Naive B cell (primary cell): ENCODE measurements around the gene SKIL. TPM values are rescaled to one million over a fixed set of nuclear protein-coding genes. Genes with fewer than 3 reads are reported as not detected.

Experiments used
- ATAC-seq, 2 donors: fragments of 150-1000 bp; cut with Tn5 transposase; 2 replicates each; pipeline ENCODE4 v1.10.0; 2021; ENCODE audit warnings: low read depth in 2 of 2, mild to moderate bottlenecking in 2 of 2, moderate library complexity in 2 of 2
- DNase-seq: peaks from one replicate; pipeline ENCODE4 v3.0.0; 2022
- H3K27ac Mint-ChIP-seq, 6 donors: one replicate each; pipeline ENCODE4 v1.8.0; 2020 to 2022; ENCODE audit warnings: mild to moderate bottlenecking in 6 of 6, mixed read lengths in 6 of 6, moderate library complexity in 5 of 6, inconsistent platforms in 2 of 6
- H3K27me3 Mint-ChIP-seq, 3 donors: one replicate each; pipeline ENCODE4 v1.8.0; 2021 to 2022; ENCODE audit warnings: mixed read lengths in 3 of 3, mild to moderate bottlenecking in 1 of 3
- H3K36me3 Mint-ChIP-seq, 2 donors: one replicate each; pipeline ENCODE4 v1.8.0; 2020 to 2022; ENCODE audit warnings: mixed read lengths in 2 of 2, inconsistent platforms in 1 of 2, mild to moderate bottlenecking in 1 of 2
- H3K4me1 Mint-ChIP-seq, 3 donors: one replicate each; pipeline ENCODE4 v1.8.0; 2020 to 2022; ENCODE audit warnings: mixed read lengths in 3 of 3, inconsistent platforms in 1 of 3, mild to moderate bottlenecking in 1 of 3, moderate library complexity in 1 of 3
- H3K4me3 Mint-ChIP-seq, 8 donors: one replicate each; pipeline ENCODE4 v1.8.0; 2020 to 2022; ENCODE audit warnings: mild to moderate bottlenecking in 8 of 8, mixed read lengths in 8 of 8, moderate library complexity in 8 of 8, inconsistent platforms in 2 of 8
- H3K9me3 Mint-ChIP-seq, 7 donors: one replicate each; pipeline ENCODE4 v1.8.0; 2020 to 2022; ENCODE audit warnings: mixed read lengths in 7 of 7, mild to moderate bottlenecking in 5 of 7, inconsistent platforms in 2 of 7, moderate library complexity in 1 of 7
- polyA plus RNA-seq, 6 donors: library from polyadenylated mRNA; unstranded; fragments of 300-500 nt; fragmentation: Illumina TruSeq; gene quantifications; one replicate each; pipeline ENCODE4 v1.2.3, GENCODE V29; 2021; ENCODE audit warnings: low read depth in 6 of 6

SKIL gene
- polyA plus RNA-seq, 6 donors from 2014 or later, result 12.3 to 28.5 (median 25.2) TPM

GRCh38 chr3:170421111-170421641 is 63.7 kb downstream of the SKIL start:
- Mint-ChIP-seq H3K27me3 (peaks cover 32 to 59% (median 37%) of the 10 kb centered on the region in 3 donors), H3K4me3 (peak overlapping the region in 1 of 8 donors; percentile 92)

GRCh38 chr3:170421758-170422157 is 64.2 kb downstream of the SKIL start:
- Mint-ChIP-seq H3K36me3 (no peaks in the 10 kb centered on the region), H3K4me1 (peaks cover 14 to 26% (median 19%) of the 10 kb centered on the region in 3 donors), H3K27me3 (peaks cover 28 to 55% (median 34%) of the 10 kb centered on the region in 3 donors), H3K4me3 (no peak overlapping the region), H3K9me3 (no peaks in the 10 kb centered on the region), H3K27ac (no peak overlapping the region)
- no peak for ATAC-seq
- no peak for DNase-seq

More at GRCh38 chr3:170421111-170421641, 63.7 kb downstream of the SKIL start:
- peak overlapping the region in 1 of 6 donors; percentile 39 for H3K27ac Mint-ChIP-seq
- peaks cover 0 to 1% of the 10 kb centered on the region in 2 donors for H3K36me3 Mint-ChIP-seq
- H3K9me3 Mint-ChIP-seq, result peaks cover 0 to 2% (median 0%) of the 10 kb centered on the region in 7 donors
- DNase-seq (no peak), ATAC-seq (no peak)
- H3K4me1 Mint-ChIP-seq, result peaks cover 14 to 26% (median 19%) of the 10 kb centered on the region in 3 donors

DNA sequence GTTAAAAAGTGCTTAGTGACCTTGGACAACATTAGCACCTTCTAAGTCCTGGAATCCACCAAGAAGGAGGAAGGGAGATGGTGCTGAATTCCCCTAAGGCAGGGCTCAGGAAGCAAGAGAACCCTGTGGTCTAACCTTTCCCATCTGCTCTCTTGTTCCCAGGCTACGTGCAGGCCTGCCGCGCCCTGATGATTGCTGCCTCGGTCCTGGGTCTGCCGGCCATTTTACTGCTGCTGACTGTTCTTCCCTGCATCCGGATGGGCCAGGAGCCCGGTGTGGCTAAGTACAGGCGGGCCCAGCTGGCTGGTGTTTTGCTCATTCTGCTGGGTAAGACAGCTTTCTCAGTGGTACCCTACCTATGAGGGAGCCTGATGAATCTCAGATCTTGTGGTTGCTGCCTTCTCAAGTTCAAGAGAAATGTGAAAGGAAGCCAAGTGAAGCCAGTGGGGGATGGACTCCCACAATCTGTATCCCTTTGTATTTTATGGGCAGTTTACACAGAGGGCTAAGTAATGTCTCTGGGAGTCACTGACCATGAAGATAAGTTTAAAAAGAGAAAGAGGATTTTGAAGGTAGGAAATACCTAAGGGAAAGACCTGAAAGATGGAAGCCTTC is 65.6 kb downstream of the SKIL start:
- peaks cover 16 to 42% (median 25%) of the 10 kb centered on the region in 3 donors for H3K27me3 Mint-ChIP-seq
- no peak for ATAC-seq
- peaks cover 13 to 22% (median 17%) of the 10 kb centered on the region in 3 donors for H3K4me1 Mint-ChIP-seq
- no peak for DNase-seq
- no peaks in the 10 kb centered on the region for H3K36me3 Mint-ChIP-seq
- no peak overlapping the region for H3K27ac Mint-ChIP-seq
- H3K9me3 Mint-ChIP-seq, result no peaks in the 10 kb centered on the region
- peak overlapping the region in 1 of 8 donors; percentile 32 for H3K4me3 Mint-ChIP-seq

- Mint-ChIP-seq H3K9me3 (no peaks in the 10 kb centered on the region), H3K36me3 (no peaks in the 10 kb centered on the region), H3K4me3 (no peak overlapping the region), H3K27me3 (peaks cover 10 to 27% (median 25%) of the 10 kb centered on the region in 3 donors), H3K27ac (peak overlapping the region in 1 of 6 donors; percentile 60), H3K4me1 (peaks cover 6 to 11% (median 9%) of the 10 kb centered on the region in 3 donors)
- DNase-seq (no peak), ATAC-seq (no peak)
These were observed 67.4 kb downstream of the SKIL start for GRCh38 chr3:170424879-170425278.

- H3K36me3 Mint-ChIP-seq, result no peaks in the 10 kb centered on the region
- no peak for DNase-seq
- no peaks in the 10 kb centered on the region for H3K9me3 Mint-ChIP-seq
- H3K27me3 Mint-ChIP-seq, result peaks cover 3 to 19% (median 19%) of the 10 kb centered on the region in 3 donors
- no peak for ATAC-seq
- peaks cover 1 to 5% (median 1%) of the 10 kb centered on the region in 3 donors for H3K4me1 Mint-ChIP-seq
- peak overlapping the region in 1 of 8 donors; percentile 42 for H3K4me3 Mint-ChIP-seq
- H3K27ac Mint-ChIP-seq, result no peak overlapping the region
These were observed 68.2 kb downstream of the SKIL start for GRCh38 chr3:170425491-170426239.

- no peaks in the 10 kb centered on the region for H3K36me3 Mint-ChIP-seq
- peaks cover 0 to 4% (median 0%) of the 10 kb centered on the region in 3 donors for H3K4me1 Mint-ChIP-seq
- H3K27me3 Mint-ChIP-seq, result peaks cover 0 to 18% (median 17%) of the 10 kb centered on the region in 3 donors
- no peak overlapping the region for H3K4me3 Mint-ChIP-seq
- no peak for DNase-seq
- no peak for ATAC-seq
- H3K27ac Mint-ChIP-seq, result no peak overlapping the region
- no peaks in the 10 kb centered on the region for H3K9me3 Mint-ChIP-seq
These were observed 68.8 kb downstream of the SKIL start for GRCh38 chr3:170426240-170426797.

- no peak for DNase-seq
- Mint-ChIP-seq H3K4me1 (no peaks in the 10 kb centered on the region), H3K27me3 (peaks cover 0 to 18% (median 10%) of the 10 kb centered on the region in 3 donors), H3K27ac (no peak overlapping the region), H3K9me3 (peaks cover 0 to 4% (median 0%) of the 10 kb centered on the region in 7 donors), H3K36me3 (no peaks in the 10 kb centered on the region), H3K4me3 (no peak overlapping the region)
- ATAC-seq, result no peak
These were observed 70.6 kb downstream of the SKIL start for GRCh38 chr3:170428095-170428494.

GRCh38 chr3:170429050-170429449 is 71.5 kb downstream of the SKIL start:
- Mint-ChIP-seq H3K36me3 (no peaks in the 10 kb centered on the region), H3K4me3 (no peak overlapping the region), H3K27me3 (peaks cover 0 to 17% (median 10%) of the 10 kb centered on the region in 3 donors), H3K9me3 (peaks cover 0 to 4% (median 0%) of the 10 kb centered on the region in 7 donors), H3K27ac (no peak overlapping the region), H3K4me1 (no peaks in the 10 kb centered on the region)
- ATAC-seq (no peak), DNase-seq (no peak)

- ATAC-seq (no peak), DNase-seq (no peak)
- H3K4me1 Mint-ChIP-seq, result no peaks in the 10 kb centered on the region
- peaks cover 0 to 4% (median 0%) of the 10 kb centered on the region in 7 donors for H3K9me3 Mint-ChIP-seq
- peaks cover 0 to 6% (median 3%) of the 10 kb centered on the region in 3 donors for H3K27me3 Mint-ChIP-seq
- H3K36me3 Mint-ChIP-seq, result no peaks in the 10 kb centered on the region
- H3K27ac Mint-ChIP-seq, result no peak overlapping the region
- no peak overlapping the region for H3K4me3 Mint-ChIP-seq
These were observed 73.5 kb downstream of the SKIL start for GRCh38 chr3:170431054-170431453.

DNA sequence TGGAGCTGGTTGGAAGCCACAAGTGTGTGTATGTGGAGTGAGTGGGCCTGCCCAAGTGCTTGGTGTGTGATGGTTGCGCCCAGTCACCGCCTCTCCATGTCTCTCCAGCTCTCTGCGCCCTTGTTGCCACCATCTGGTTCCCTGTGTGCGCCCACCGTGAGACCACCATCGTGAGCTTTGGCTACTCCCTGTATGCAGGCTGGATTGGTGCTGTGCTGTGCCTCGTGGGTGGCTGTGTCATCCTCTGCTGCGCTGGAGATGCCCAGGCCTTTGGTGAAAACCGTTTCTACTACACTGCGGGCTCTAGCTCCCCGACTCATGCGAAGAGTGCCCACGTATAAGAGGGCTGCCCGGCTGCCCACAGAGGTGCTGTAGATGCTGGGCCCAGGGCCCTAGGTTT is 74.9 kb downstream of the SKIL start:
- peaks cover 0 to 4% (median 0%) of the 10 kb centered on the region in 7 donors for H3K9me3 Mint-ChIP-seq
- H3K27ac Mint-ChIP-seq, result no peak overlapping the region
- no peaks in the 10 kb centered on the region for H3K4me1 Mint-ChIP-seq
- peaks cover 0 to 15% (median 0%) of the 10 kb centered on the region in 3 donors for H3K27me3 Mint-ChIP-seq
- no peak overlapping the region for H3K4me3 Mint-ChIP-seq
- DNase-seq, result no peak
- no peak for ATAC-seq
- no peaks in the 10 kb centered on the region for H3K36me3 Mint-ChIP-seq

GRCh38 chr3:170436697-170437096 is 79.2 kb downstream of the SKIL start:
- Mint-ChIP-seq H3K9me3 (peaks cover 0 to 2% (median 0%) of the 10 kb centered on the region in 7 donors), H3K27ac (no peak overlapping the region), H3K4me3 (no peak overlapping the region), H3K36me3 (no peaks in the 10 kb centered on the region), H3K27me3 (peaks cover 14 to 23% (median 23%) of the 10 kb centered on the region in 3 donors), H3K4me1 (no peaks in the 10 kb centered on the region)
- DNase-seq (no peak), ATAC-seq (no peak)

DNA sequence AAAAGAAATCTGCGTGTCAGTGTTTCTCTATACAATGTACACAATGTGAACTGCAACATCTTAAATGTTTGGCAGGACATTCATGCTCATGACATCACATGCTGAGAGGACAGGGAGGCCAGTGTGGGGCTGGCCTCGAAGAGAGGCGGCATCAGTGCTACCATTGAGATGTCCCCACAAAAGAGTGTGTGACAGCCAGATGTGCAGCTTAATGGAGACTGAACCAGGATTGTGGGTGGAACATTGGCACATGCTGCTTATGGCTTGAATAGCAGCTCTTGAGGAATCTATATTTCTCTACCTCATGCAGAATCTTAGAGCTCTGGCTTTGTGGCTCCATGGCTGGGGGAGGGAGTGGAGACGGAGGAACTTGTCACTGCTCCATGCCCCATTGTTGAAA is 79.7 kb downstream of the SKIL start:
- no peaks in the 10 kb centered on the region for H3K36me3 Mint-ChIP-seq
- no peak for ATAC-seq
- H3K27me3 Mint-ChIP-seq, result peaks cover 14 to 27% (median 25%) of the 10 kb centered on the region in 3 donors

GRCh38 chr3:170437696-170438407 is 80.3 kb downstream of the SKIL start:
- no peak for ATAC-seq
- H3K36me3 Mint-ChIP-seq, result no peaks in the 10 kb centered on the region
- peaks cover 0 to 4% (median 0%) of the 10 kb centered on the region in 7 donors for H3K9me3 Mint-ChIP-seq

More for the DNA sequence above, 79.7 kb downstream of the SKIL start:
- Mint-ChIP-seq H3K27ac (peak overlapping the region in 1 of 6 donors; percentile 15), H3K4me3 (no peak overlapping the region), H3K4me1 (no peaks in the 10 kb centered on the region), H3K9me3 (peaks cover 0 to 4% (median 0%) of the 10 kb centered on the region in 7 donors)
- no peak for DNase-seq

More at GRCh38 chr3:170437696-170438407, 80.3 kb downstream of the SKIL start:
- Mint-ChIP-seq H3K27ac (no peak overlapping the region), H3K4me1 (no peaks in the 10 kb centered on the region), H3K27me3 (peaks cover 19 to 34% (median 32%) of the 10 kb centered on the region in 3 donors), H3K4me3 (no peak overlapping the region)
- no peak for DNase-seq
